Hair follicle dermal papilla cell (primary cell): Measurements from ENCODE around the gene NR4A3. TPM values are rescaled to one million over a fixed set of nuclear protein-coding genes. Genes with fewer than 3 reads are reported as not detected.

Experiments
- total RNA-seq: library from RNA; depleted of rRNA; stranded (reverse); fragments of >200 nt; gene quantifications from 2 replicates; pipeline ENCODE4 v1.2.3, GENCODE V29; 2012

The NR4A3 gene
- total RNA-seq, result 0.24 and 0.65 TPM in 2 replicates

GRCh38 chr9:99821396-99822108 lies at the start of gene NR4A3:
NR4A3 (plus strand) TSS chr9:99821885; CDS start chr9:99828043, 6,158 bp downstream.

GRCh38 chr9:99906403-99907207 lies 84.9 kb downstream of the NR4A3 start, which contains the start of gene STX17:
STX17 (plus strand) TSS chr9:99906654; CDS start chr9:99915240, 8,586 bp downstream.

Other genes with a start within 250 kb of the NR4A3 start
- 20.5 and 26.3 TPM in 2 replicates for gene STX17, start 84.8 kb downstream of the NR4A3 start, total RNA-seq